Omental fat pad (tissue), 4 donors: ENCODE measurements around the gene OGFOD1. TPM values are rescaled to one million over a fixed set of nuclear protein-coding genes. Genes with fewer than 3 reads are reported as not detected.

Source experiments
- ATAC-seq: fragments of 150-250 bp; one replicate; pipeline ENCODE4 v1.9.1; 2016; ENCODE audit warnings: mild to moderate bottlenecking, moderate library complexity; ENCODE audit not compliant: low FRiP score
- DNase-seq: peaks from one replicate; pipeline ENCODE4 v3.0.0-alpha.2; 2019; ENCODE audit warnings: low spot score
- total RNA-seq, 4 donors: library from RNA; depleted of rRNA; stranded (reverse); fragments of >200 nt; gene quantifications; one replicate each; pipeline ENCODE4 v1.1.0, GENCODE V29; 2016
- TF ChIP-seq, protein P1 (sequence below), 3 donors: fragments of 450-650 bp; IDR thresholded peaks; one replicate each; pipeline ENCODE4 v1.5.1; 2016 to 2017; ENCODE audit warnings: antibody characterized with exemption in 3 of 3, mild to moderate bottlenecking in 3 of 3, moderate library complexity in 2 of 3

The OGFOD1 gene
- total RNA-seq, 4 donors from 2014 or later: 19.1 to 58.2 (median 30.9) TPM

DNA sequence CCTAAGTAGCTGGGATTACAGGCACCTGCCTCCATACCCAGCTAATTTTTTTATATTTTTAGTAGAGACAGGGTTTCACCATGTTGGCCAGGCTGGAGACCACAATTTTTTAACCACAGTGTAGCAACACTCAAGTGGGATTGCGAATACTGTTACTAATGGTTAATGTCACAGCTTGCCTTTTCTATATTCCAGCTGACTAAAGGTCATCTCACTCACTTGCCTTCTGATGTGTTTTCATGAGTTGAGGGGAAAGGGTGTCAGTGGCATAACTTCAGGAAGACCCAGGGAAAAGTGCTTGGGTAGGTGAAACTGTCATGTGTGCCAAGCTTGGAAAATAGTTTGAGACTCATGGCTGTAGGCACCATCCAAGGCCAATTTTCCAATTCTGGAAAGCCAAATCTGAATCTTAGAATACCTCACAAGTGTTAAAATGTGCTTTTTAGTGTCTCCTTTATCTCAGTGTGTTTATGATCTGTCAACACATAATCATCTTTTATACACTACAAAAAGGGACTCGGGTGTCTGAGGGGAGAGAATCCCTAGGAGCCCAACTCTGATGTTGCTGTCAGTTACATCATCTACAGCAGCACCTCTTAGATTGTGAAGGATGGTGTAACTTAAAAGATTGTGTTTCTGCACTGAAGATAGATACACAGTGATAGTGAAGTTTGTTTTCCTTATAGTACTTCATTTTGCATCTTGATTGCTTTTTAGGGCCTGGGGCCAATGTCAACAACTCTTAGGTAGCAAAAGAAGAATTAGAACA is 27.1 kb downstream of the OGFOD1 start:
- ATAC-seq (no peak), DNase-seq (no peak)
- TF ChIP-seq, protein P1, sequence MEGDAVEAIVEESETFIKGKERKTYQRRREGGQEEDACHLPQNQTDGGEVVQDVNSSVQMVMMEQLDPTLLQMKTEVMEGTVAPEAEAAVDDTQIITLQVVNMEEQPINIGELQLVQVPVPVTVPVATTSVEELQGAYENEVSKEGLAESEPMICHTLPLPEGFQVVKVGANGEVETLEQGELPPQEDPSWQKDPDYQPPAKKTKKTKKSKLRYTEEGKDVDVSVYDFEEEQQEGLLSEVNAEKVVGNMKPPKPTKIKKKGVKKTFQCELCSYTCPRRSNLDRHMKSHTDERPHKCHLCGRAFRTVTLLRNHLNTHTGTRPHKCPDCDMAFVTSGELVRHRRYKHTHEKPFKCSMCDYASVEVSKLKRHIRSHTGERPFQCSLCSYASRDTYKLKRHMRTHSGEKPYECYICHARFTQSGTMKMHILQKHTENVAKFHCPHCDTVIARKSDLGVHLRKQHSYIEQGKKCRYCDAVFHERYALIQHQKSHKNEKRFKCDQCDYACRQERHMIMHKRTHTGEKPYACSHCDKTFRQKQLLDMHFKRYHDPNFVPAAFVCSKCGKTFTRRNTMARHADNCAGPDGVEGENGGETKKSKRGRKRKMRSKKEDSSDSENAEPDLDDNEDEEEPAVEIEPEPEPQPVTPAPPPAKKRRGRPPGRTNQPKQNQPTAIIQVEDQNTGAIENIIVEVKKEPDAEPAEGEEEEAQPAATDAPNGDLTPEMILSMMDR (IDR thresholded peaks at IDR 0.05): no peak

DNA sequence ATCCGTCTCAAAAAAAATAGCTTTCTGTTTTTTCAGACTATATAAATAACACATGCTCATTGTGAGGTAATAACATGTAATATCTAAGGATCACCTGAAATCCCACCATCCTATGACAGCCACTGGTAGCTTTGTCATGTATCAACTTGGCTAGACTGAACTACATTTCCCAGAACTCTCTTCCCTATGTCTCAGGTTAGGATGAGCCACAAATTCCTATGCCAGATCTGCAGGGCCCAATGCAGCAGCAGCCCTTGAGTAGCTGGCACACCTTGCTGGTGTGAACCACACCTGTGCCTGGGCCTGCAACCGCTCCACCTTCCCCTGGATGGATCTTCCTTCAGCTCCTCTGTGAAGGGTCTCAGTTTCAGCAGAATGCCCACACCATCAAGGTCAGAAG is 28.1 kb downstream of the OGFOD1 start:
- TF ChIP-seq, protein P1 (IDR thresholded peaks at IDR 0.05): no peak
- no peak for DNase-seq
- ATAC-seq: no peak

- TF ChIP-seq, protein P1 (IDR thresholded peaks at IDR 0.05): no peak
- DNase-seq: no peak
- no peak for ATAC-seq
Measured at GRCh38 chr16:56480776-56481467, 29.6 kb downstream of the OGFOD1 start.

GRCh38 chr16:56481468-56482122 is 30.2 kb downstream of the OGFOD1 start:
- DNase-seq (no peak), ATAC-seq (no peak)
- TF ChIP-seq, protein P1 (IDR thresholded peaks at IDR 0.05): no peak

DNA sequence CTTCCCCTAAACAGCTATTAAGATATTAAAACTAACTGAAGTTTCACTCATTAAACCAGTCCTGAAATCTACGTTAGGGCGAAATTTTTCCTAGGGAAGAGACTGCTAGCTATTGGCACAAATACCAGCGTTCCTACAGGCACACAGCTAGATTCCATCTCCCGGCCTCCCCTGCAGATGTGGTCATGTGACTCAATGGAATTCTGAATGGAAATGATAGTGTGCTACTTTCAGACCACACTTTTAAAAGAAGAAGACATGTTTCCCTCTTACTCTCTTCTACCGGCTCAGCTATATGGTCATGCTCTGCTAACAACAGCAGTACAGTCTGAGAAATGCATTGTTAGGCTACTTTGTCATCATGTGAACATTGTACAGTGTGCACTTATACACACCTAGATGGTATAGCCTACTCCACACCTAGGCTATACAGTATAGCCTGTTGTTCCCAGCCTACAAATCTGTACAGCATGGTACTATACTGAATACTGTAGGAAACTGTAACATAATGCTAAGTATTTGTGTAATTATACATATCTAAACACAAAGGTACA is 31.4 kb downstream of the OGFOD1 start:
- TF ChIP-seq, protein P1 (IDR thresholded peaks at IDR 0.05): no peak
- ATAC-seq (no peak), DNase-seq (no peak)

GRCh38 chr16:56483394-56483793 is 32.0 kb downstream of the OGFOD1 start:
- DNase-seq: no peak
- TF ChIP-seq, protein P1 (IDR thresholded peaks at IDR 0.05): no peak
- ATAC-seq: no peak
